ENCODE measurements around the gene ATP6V0A1.
"Not testable (repeated sequence)": the region's sequence is repeated elsewhere in the genome, so short reads cannot be mapped to it uniquely, and the experiment has no call there.

The ATP6V0A1 gene

DNA sequence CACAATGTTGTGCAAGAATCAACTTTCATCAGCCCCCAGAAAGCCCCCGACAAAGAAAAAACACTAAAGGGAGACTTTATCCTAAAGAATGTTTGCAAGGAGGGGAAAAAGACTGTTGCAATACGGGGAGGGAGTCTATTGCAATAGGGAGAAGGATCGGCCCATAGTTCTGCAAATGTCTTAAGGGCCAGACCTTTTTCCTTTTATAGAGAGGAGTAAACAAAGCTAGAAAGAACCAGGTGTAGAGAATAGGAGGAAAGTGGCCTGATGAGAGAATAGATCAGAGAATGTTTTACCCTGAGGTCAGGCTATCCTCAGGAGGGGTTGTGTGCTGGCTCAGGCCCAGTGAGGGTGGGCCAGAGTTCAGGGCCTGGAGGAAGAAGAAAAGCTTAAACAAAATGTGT, 26.9 kb upstream of the ATP6V0A1 start:
- no peak for DNase-seq (ENCODE audit: extremely low spot score, insufficient read length, low read depth)
- no peak for FAIRE-seq

DNA sequence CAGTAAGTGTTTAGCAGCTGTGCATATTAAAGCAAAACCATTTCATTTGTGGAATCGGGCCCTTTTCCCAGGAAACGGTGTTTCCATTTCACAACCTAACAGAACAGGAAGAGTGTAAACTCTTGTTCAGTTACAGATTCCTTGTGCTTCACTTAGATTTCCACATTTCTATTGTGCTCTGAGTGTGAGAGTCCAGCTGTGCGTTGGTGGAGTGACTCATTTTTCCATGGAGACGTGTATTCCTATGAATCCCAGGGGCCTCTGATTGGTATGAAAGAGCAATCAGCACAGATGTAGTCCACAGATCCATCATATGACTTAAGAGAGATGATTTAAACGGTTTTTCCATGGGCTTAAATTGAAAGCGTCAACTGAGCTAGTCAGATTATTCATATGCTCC, 22.3 kb upstream of the ATP6V0A1 start:
- DNase-seq (ENCODE audit: extremely low spot score, insufficient read length, low read depth) (no peak), FAIRE-seq (no peak)

DNA sequence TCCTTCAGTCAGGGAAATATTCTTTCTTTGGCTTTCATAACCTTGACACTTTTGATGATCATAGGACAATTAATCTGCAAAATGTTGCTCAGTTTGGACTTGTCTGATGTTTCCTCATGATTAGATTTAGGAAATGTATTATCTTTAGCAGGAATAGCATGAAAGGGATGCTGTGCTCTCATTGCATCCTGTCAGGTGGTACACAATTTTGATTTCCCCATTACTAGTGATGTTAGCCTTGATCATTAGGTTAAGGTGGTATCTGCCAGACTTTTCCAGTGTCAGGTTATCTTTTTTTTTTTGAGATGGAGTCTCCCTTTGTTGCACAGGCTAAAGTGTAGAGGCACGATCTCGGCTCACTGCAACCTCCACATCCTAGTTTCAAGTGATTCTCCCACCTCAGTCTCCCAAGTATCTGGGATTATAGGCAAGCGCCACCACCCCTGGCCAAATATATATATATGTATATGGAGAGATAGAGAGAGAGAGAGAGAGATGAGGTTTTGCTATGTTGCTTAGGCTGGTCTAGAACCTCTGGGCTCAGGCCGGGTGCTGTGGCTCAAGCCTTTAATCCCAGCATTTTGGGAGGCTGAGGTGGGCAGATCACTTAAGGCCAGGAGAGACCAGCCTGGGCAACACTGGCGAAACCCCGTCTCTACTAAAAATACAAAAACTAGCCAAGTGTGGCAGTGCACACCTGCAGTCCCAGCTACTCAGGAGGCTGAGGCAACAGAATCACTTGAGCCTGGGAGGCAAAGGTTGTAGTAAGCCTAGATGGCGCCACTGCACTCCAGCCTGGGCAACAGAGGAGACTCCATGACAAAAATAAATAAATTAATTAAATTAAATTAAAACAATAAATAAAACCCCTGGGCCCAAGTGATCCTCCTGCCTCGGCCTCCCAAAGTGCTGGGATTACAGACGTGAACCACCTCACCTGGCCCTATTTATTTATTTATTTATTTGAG, 19.8 kb upstream of the ATP6V0A1 start:
- no peak for DNase-seq (ENCODE audit: extremely low spot score, insufficient read length, low read depth)

DNA sequence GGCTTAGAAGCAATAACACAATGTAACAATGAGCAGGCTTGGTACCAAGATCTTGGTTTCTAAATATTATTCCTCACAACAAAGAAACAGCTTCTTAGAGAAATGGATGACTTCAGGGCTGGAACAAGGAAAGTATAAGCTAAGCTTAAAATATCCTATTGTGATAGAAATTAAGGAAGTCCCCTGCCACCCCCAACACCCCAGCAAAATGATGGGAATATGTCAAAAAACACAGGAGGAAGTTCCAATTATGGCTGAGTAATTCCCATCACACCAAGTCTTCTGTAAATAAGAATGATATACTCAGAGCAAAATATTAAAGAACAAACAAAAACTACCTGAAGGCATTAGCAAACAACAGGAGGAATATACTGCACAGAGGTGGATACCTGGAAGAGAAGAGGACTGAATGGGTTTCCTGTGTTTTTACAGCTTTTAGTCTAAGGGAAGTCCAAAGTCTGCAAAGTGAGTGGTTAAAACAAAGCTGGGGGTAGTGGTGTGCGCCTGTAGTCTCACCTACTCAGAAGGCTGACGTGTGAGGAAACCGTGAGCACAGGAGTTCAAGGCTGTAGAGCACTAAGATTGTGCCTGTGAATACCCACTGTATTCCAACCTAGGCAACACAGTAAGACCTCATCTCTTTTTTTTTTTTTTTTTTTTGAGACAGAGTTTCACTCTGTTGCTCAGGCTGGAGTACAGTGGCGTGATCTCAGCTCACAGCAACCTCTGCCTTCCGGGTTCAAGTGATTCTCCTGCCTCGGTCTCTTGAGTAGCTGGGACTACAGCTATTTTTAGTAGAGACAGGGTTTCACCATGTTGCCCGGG, 17.1 kb upstream of the ATP6V0A1 start:
- no peak for FAIRE-seq
- DNase-seq (ENCODE audit: extremely low spot score, insufficient read length, low read depth): no peak

More for the DNA sequence above, 19.8 kb upstream of the ATP6V0A1 start:
- FAIRE-seq: no peak

- no peak for FAIRE-seq
Measured at GRCh38 chr17:42442196-42442565, 16.5 kb upstream of the ATP6V0A1 start.

DNA sequence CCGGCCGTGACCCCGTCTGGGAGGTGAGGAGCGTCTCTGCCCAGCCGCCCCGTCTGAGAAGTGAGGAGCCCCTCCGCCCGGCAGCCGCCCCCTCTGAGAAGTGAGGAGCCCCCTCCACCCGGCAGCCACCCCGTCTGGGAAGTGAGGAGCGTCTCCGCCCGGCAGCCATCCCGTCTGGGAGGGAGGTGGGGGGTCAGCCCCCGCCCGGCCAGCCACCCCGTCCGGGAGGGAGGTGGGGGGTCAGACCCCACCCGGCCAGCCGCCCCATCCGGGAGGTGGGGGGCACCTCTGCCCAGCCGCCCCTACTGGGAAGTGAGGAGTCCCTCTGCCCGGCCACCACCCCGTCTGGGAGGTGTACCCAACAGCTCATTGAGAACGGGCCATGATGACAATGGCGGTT, 9.5 kb upstream of the ATP6V0A1 start:
- DNase-seq (ENCODE audit: extremely low spot score, insufficient read length, low read depth); FAIRE-seq: not testable (repeated sequence)

More at GRCh38 chr17:42442196-42442565, 16.5 kb upstream of the ATP6V0A1 start:
- no peak for DNase-seq (ENCODE audit: extremely low spot score, insufficient read length, low read depth)

- DNase-seq (ENCODE audit: extremely low spot score, insufficient read length, low read depth); FAIRE-seq: not testable (repeated sequence)
Measured at GRCh38 chr17:42449838-42450237, 8.8 kb upstream of the ATP6V0A1 start.

DNA sequence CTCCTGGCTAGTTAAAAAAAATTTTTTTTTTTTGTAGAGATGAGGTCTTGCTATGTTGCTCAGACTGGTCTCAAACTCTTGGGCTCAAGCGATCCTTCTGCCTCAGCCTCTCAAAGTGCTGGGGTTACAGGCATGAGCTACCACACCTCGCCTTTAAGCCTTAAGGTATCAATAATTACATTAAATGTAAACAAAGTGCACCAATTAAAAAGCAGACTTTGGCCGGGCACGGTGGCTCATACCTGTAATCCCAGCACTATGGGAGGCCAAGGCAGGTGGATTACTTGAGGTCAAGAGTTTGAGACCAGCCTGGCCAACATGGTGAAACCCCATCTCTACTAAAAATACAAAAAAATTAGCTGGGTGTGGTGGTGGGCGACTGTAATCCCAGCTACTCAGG, 7.4 kb upstream of the ATP6V0A1 start:
- not testable (repeated sequence) for FAIRE-seq; DNase-seq (ENCODE audit: extremely low spot score, insufficient read length, low read depth)

DNA sequence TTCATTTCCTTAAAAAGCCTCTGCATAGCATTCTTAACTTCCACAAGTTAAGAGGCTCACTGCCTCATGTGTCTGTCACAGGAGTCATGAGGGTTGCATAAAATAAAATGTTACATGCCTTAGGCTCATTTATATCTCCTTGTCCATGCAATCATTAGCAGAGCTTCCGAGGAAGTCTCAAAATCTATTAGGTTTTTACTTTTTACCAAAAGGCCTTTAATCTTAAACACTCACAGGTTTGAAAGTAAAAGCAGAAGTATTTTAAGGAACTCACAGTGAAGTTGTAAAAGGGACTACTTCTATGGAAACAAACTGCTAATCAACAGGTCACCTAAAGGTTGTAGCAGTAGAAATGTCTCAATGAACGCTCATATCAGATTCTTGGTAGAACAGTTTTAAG, 5.2 kb upstream of the ATP6V0A1 start:
- FAIRE-seq: peak; percentile 5

GRCh38 chr17:42454987-42455386, 3.7 kb upstream of the ATP6V0A1 start:
- FAIRE-seq; DNase-seq (ENCODE audit: extremely low spot score, insufficient read length, low read depth): not testable (repeated sequence)

More for the DNA sequence above, 5.2 kb upstream of the ATP6V0A1 start:
- no peak for DNase-seq (ENCODE audit: extremely low spot score, insufficient read length, low read depth)

- DNase-seq (ENCODE audit: extremely low spot score, insufficient read length, low read depth) (no peak), FAIRE-seq (peak; percentile 91)
Measured at GRCh38 chr17:42456223-42457106, 2.2 kb upstream of the ATP6V0A1 start.

DNA sequence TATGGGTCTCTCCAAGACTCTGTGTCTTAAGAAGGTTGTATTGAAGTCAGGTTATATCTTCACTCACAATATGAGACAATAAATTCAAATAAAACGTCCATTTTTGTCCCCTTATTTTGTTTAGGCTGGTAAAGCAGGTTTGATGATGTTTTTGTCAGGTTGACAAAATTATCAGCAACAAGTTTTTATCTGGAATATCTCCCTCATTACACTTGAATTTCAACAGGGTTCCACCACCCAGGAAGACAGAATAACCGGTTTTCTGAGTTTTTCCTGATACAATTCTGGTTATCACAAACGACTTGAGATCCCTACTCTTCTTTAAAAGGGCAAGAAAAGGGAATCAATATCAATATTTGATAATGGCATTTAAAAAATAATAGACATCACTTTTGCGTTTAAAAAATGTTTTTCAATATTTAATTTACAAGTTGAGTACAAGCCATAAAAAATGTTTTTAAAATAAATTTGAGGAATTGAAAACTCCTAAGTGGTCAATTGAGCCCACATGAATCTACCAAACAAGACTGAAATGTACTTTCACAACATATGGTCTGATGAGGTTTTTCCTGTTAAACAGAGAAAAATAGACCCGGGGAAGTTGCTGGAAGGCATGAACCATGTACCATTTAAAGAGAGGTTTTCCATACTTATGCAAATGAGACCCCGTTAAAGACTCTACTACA, 1.4 kb upstream of the ATP6V0A1 start:
- DNase-seq (ENCODE audit: extremely low spot score, insufficient read length, low read depth): no peak
- peak; percentile 75 for FAIRE-seq

- DNase-seq (ENCODE audit: extremely low spot score, insufficient read length, low read depth) (no peak), FAIRE-seq (no peak)
Measured at GRCh38 chr17:42459256-42459800, 650 bp downstream of the ATP6V0A1 start.

- peak; percentile 35 for FAIRE-seq
- no peak for DNase-seq (ENCODE audit: extremely low spot score, insufficient read length, low read depth)
Measured at GRCh38 chr17:42459801-42460281, 1.2 kb downstream of the ATP6V0A1 start.

- DNase-seq (ENCODE audit: extremely low spot score, insufficient read length, low read depth) (no peak), FAIRE-seq (no peak)
Measured at GRCh38 chr17:42460371-42460770, 1.7 kb downstream of the ATP6V0A1 start.

DNA sequence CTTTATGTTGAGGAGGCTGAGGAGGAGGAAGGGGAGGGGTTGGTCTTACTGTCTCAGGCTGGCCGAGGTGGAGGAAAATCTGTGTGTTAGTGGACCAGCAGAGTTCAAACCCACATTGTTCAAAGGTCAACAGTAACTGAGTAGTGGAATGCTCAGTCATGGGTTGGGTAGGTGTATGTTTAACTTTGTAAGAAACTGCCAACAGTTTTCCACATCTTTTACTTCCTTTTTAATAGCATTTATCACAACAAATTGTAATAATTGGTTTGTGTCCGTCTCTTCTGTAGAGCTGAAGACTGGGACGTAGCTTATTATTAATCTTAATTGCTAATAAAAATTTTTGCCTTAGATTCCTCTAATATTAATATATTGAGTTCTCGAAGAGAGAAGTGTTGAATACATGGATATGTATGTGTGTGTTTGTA, 5.3 kb downstream of the ATP6V0A1 start:
- FAIRE-seq: no peak
- no peak for DNase-seq (ENCODE audit: extremely low spot score, insufficient read length, low read depth)

GRCh38 chr17:42467889-42468288, 9.2 kb downstream of the ATP6V0A1 start:
- DNase-seq (ENCODE audit: extremely low spot score, insufficient read length, low read depth) (no peak), FAIRE-seq (no peak)

DNA sequence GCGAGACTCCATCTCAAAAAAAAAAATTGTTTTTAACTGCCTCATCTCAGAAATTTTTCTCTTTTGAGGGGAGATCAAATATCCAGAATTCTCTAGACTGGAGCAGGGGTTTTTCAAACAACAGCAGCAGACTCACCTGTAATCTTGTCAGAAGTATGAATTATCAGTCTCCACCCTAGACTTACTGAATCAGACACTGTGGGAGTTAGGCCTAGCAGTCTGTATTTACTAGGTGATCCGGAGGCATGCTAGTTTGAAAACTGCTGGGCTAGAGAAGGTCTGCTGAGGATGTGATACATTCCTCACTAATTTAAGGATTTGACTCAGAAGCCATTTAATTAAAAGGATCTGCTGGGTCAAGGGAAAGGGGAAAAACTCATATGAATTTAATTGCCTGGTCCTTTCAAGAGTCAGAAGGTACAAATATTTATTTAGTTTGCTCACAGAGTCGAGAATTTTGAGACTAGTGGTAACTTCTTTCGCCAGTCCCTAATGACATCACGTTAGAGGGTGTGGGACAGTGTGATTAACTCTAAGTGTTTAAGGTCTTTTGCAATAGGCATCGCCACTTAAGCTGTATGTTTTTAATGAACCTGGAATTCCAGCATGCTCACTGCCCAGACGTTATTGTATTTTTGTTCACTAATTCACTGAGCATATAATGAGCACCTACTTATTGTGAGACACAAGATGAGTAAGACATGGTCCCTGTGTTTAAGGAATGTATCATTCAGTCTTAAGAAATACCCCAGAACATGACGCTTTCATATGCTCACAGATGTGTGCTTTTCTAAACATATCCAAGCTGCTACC, 14.2 kb downstream of the ATP6V0A1 start:
- DNase-seq (ENCODE audit: extremely low spot score, insufficient read length, low read depth) (no peak), FAIRE-seq (no peak)

Measured in GM18507 (cell line).